Loucy (cell line): Measurements from ENCODE around the gene SCN9A.

ENCODE experiments used
- H2AFZ ChIP-seq: fragments of 200-600 bp; sonication (generic); 2 replicates; pipeline ENCODE4 v1.6.0; 2016; ENCODE audit warnings: antibody characterized with exemption, mild to moderate bottlenecking, low read length, moderate library complexity
- H3F3A ChIP-seq: fragments of 200-600 bp; 2 replicates; pipeline ENCODE4 v1.6.0; 2016; ENCODE audit warnings: antibody characterized with exemption, low read depth, mild to moderate bottlenecking
- H3K27me3 ChIP-seq: fragments of 200-600 bp; sonication (generic); 2 replicates; pipeline ENCODE4 v1.6.1; 2014; ENCODE audit warnings: low read length, mild to moderate bottlenecking; ENCODE audit not compliant: insufficient read depth, poor library complexity, severe bottlenecking
- H3K36me3 ChIP-seq: fragments of 200-600 bp; sonication (generic); 2 replicates; pipeline ENCODE4 v1.6.1; 2016; ENCODE audit warnings: low read length; ENCODE audit not compliant: insufficient read depth
- H3K4me1 ChIP-seq: fragments of 200-600 bp; sonication (generic); 2 replicates; pipeline ENCODE4 v1.5.1; 2014; ENCODE audit warnings: low read length, mild to moderate bottlenecking; ENCODE audit not compliant: insufficient read depth, poor library complexity, severe bottlenecking
- H3K4me2 ChIP-seq: fragments of 200-600 bp; sonication (generic); 2 replicates; pipeline ENCODE4 v1.6.0; 2014; ENCODE audit warnings: antibody characterized with exemption, low read length, low read depth, mild to moderate bottlenecking; ENCODE audit not compliant: poor library complexity, severe bottlenecking
- H3K4me3 ChIP-seq: fragments of 200-600 bp; sonication (generic); 2 replicates; pipeline ENCODE4 v1.5.1; 2014; ENCODE audit warnings: low read length, mild to moderate bottlenecking, mixed read lengths; ENCODE audit not compliant: poor library complexity, severe bottlenecking
- H3K79me2 ChIP-seq: fragments of 200-600 bp; sonication (generic); 2 replicates; pipeline ENCODE4 v1.6.1; 2014; ENCODE audit warnings: low read length; ENCODE audit not compliant: insufficient read depth
- H3K9ac ChIP-seq: fragments of 200-600 bp; sonication (generic); 2 replicates; pipeline ENCODE4 v1.6.0; 2014; ENCODE audit warnings: mild to moderate bottlenecking, low read depth, low read length, moderate library complexity; ENCODE audit not compliant: poor library complexity, severe bottlenecking
- H3K9me2 ChIP-seq: fragments of 200-600 bp; sonication (generic); replicated peaks from 2 replicates; pipeline ENCODE4 v1.6.1; 2016; ENCODE audit warnings: low read depth, low read length, mixed read lengths
- H3K9me3 ChIP-seq: fragments of 200-600 bp; sonication (generic); 2 replicates; pipeline ENCODE4 v1.6.1; 2014; ENCODE audit warnings: mild to moderate bottlenecking, antibody characterized with exemption, low read length, low read depth; ENCODE audit not compliant: insufficient read depth
- H4K20me1 ChIP-seq: fragments of 200-600 bp; sonication (generic); 2 replicates; pipeline ENCODE4 v1.6.0; 2014; ENCODE audit warnings: antibody characterized with exemption, low read length, mild to moderate bottlenecking; ENCODE audit not compliant: insufficient read depth, poor library complexity, severe bottlenecking
- EZH2phosphoT487 ChIP-seq: fragments of 200-600 bp; IDR thresholded peaks from 2 replicates; pipeline ENCODE4 v1.6.1; 2018; ENCODE audit warnings: antibody characterized with exemption, mild to moderate bottlenecking, moderate library complexity, borderline replicate concordance
- TF ChIP-seq, protein P1 (sequence below): fragments of 200-600 bp; sonication (generic); conservative IDR thresholded peaks from 2 replicates; pipeline ENCODE4 v1.5.1; 2014; ENCODE audit warnings: mild to moderate bottlenecking, antibody characterized with exemption, low read length

Gene SCN9A

DNA sequence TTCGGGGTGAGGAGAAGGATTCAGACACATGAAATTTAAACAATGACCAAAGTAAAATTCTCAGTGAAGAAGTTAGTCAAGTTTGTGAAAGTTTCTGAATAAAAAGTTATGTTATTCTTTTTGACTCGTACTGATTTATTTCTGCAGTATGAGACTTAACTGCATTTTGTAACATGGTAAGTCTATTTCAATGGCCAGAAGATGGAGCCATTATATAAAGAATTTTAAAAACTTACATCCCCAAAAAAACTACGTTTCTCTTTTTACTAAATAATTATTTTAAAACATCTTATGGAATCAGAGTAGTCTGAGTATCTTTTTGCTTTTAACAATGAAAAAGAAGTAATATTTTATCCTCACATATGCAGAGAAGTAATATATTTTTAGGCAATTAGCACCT lies 196.5 kb downstream of the SCN9A start:
- Histone ChIP-seq H3K4me1 (no peaks in the 10 kb centered on the region), H3K4me2 (no peak overlapping the region), H4K20me1 (no peaks in the 10 kb centered on the region), H3K36me3 (no peaks in the 10 kb centered on the region), H3K27me3 (no peaks in the 10 kb centered on the region), H3F3A (no peaks in the 10 kb centered on the region), H3K9ac (no peak overlapping the region), H3K79me2 (no peaks in the 10 kb centered on the region), H3K9me3 (no peaks in the 10 kb centered on the region), H2AFZ (no peak overlapping the region), H3K4me3 (no peak overlapping the region), H3K9me2 (no peaks in the 10 kb centered on the region)
- TF ChIP-seq EZH2phosphoT487: no peak
- TF ChIP-seq, protein P1, sequence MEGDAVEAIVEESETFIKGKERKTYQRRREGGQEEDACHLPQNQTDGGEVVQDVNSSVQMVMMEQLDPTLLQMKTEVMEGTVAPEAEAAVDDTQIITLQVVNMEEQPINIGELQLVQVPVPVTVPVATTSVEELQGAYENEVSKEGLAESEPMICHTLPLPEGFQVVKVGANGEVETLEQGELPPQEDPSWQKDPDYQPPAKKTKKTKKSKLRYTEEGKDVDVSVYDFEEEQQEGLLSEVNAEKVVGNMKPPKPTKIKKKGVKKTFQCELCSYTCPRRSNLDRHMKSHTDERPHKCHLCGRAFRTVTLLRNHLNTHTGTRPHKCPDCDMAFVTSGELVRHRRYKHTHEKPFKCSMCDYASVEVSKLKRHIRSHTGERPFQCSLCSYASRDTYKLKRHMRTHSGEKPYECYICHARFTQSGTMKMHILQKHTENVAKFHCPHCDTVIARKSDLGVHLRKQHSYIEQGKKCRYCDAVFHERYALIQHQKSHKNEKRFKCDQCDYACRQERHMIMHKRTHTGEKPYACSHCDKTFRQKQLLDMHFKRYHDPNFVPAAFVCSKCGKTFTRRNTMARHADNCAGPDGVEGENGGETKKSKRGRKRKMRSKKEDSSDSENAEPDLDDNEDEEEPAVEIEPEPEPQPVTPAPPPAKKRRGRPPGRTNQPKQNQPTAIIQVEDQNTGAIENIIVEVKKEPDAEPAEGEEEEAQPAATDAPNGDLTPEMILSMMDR: peak; percentile 39; the same call in 1 of the 2 replicates

DNA sequence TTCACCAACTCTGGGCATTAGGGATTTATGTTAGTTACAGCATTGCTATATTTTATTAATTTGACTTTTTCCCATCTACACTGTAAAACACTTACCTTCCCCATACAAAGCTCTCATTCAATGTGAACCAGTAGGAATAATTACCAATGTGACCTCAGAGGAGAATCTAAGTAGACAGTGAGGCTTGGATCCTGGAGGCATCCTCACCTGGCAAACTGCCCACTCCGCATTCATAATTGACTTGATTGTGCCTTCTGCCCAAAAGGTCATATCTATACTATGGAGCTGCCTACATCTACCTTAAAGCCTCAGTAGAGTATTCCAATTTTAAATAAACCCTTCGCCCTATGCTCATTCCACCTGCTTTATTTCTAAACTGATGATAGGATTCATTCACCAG lies 202.5 kb downstream of the SCN9A start:
- H3K36me3 ChIP-seq: no peaks in the 10 kb centered on the region

DNA sequence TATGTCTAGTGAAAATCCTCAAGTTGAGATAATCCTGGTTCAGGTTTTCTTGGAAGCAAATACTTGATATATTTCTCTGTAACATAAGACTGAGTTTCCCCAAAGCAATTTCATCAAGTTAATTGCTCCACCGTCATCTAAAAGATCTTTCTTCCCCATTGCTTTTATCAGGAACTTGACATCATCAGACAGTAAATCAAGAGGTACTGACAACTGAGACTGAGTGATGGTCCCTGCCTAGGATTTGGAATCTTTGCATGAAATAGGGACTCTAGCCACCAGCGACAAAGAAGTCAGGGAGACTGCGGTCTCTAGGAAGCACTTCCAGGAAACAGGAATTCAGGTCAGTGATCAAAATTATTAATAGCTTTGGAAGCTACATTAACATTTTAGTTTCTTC lies 204.5 kb downstream of the SCN9A start:
- H3K4me3 ChIP-seq: no peak overlapping the region
- H3K36me3 ChIP-seq: no peaks in the 10 kb centered on the region
- no peak overlapping the region for H3K9ac ChIP-seq
- no peaks in the 10 kb centered on the region for H3K9me2 ChIP-seq
- no peaks in the 10 kb centered on the region for H3F3A ChIP-seq
- no peaks in the 10 kb centered on the region for H3K9me3 ChIP-seq
- H4K20me1 ChIP-seq: no peaks in the 10 kb centered on the region
- TF ChIP-seq, protein P1: no peak
- no peak for TF ChIP-seq EZH2phosphoT487
- no peaks in the 10 kb centered on the region for H3K4me1 ChIP-seq
- H3K79me2 ChIP-seq: no peaks in the 10 kb centered on the region
- no peak overlapping the region for H3K4me2 ChIP-seq
- H3K27me3 ChIP-seq: no peaks in the 10 kb centered on the region
- H2AFZ ChIP-seq: 0 out of 2 replicates have a peak overlapping the region, but pooled peaks have one; percentile 15

More for the DNA sequence above, 202.5 kb downstream of the SCN9A start:
- Histone ChIP-seq H3K4me2 (no peak overlapping the region), H3F3A (no peaks in the 10 kb centered on the region), H3K9me3 (no peaks in the 10 kb centered on the region), H4K20me1 (no peaks in the 10 kb centered on the region), H3K27me3 (no peaks in the 10 kb centered on the region), H2AFZ (no peak overlapping the region), H3K4me3 (no peak overlapping the region), H3K9ac (no peak overlapping the region), H3K79me2 (no peaks in the 10 kb centered on the region), H3K4me1 (no peaks in the 10 kb centered on the region), H3K9me2 (no peaks in the 10 kb centered on the region)
- TF ChIP-seq, protein P1: no peak
